ENCODE measurements around the gene PRELID3B.
"Not testable (repeated sequence)": the region's sequence is repeated elsewhere in the genome, so short reads cannot be mapped to it uniquely, and the experiment has no call there.

PRELID3B gene

DNA sequence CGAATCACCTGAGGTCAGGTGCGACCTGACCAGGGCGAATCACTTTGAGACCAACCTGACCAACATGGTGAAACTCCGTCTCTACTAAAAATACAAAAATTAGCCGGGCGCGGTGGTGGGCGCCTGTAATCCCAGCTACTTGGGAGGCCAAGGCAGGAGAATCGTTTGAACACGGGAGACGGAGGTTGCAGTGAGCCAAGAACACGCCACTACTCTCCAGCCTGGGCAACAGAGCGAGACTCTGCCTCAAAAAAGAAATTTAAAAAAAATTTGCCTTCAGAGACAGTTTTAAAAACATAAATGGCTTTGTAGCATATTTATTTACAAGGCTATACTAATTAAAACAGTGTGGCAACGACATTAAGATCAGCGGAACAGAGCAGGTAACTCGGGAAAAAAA lies 1.1 kb downstream of the PRELID3B start:
- Mint-ChIP-seq H3K36me3 (ENCODE audit: low read depth) (peaks cover 59% of the 10 kb centered on the region), H3K27ac (peak overlapping the region; percentile 78), H3K4me1 (ENCODE audit: low read depth) (peaks cover 64% of the 10 kb centered on the region), H3K4me3 (peak overlapping the region; percentile 92)
- not testable (repeated sequence) for DNase-seq, H3K27me3 Mint-ChIP-seq, H3K9me3 Mint-ChIP-seq

DNA sequence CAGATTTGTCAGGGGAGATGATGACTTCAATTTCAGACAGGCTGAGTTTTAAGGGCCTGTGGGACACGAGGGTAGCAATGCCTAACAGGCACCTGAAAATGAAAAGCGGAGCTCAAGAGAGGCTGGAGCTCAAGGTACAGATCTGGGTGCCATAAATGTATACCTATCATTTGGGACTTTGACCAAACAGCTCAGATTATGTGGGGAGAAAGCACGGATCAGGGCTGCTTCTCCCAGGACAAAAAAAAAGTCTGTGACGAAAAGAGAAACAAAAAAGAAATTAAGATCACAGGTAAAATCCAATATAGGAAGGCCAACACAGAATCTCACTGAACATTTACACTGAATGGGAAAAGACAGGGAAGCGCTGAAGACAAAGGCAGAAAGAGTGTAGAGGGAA lies 1.9 kb downstream of the PRELID3B start:
- Mint-ChIP-seq H3K4me3 (peak overlapping the region; percentile 92), H3K4me1 (ENCODE audit: low read depth) (peaks cover 70% of the 10 kb centered on the region), H3K27ac (peak overlapping the region; percentile 78), H3K27me3 (no peaks in the 10 kb centered on the region), H3K36me3 (ENCODE audit: low read depth) (peaks cover 67% of the 10 kb centered on the region), H3K9me3 (no peaks in the 10 kb centered on the region)
- DNase-seq: no peak

DNA sequence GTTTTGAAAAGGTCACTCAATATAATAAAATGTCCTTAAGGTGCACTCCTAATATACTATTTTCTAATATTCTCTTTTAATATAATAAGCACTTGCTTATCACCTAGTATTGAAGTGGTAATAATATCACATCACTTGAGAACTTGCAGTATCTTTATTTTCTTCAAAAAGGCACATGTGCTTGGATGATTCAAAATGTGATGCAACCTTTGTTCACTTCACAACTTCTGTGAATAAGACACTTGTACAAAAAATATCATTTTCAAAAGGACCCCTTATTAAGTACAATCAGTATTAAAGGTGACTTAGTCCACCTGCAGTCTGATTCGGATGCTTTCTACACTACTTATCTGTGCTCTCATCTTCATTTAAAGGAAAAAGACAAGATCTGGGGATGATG lies 3.4 kb downstream of the PRELID3B start:
- DNase-seq: no peak
- no peaks in the 10 kb centered on the region for H3K27me3 Mint-ChIP-seq
- peak overlapping the region; percentile 78 for H3K27ac Mint-ChIP-seq
- peak overlapping the region; percentile 92 for H3K4me3 Mint-ChIP-seq
- H3K4me1 Mint-ChIP-seq (ENCODE audit: low read depth): peaks cover 73% of the 10 kb centered on the region
- no peaks in the 10 kb centered on the region for H3K9me3 Mint-ChIP-seq
- peaks cover 80% of the 10 kb centered on the region for H3K36me3 Mint-ChIP-seq (ENCODE audit: low read depth)

DNA sequence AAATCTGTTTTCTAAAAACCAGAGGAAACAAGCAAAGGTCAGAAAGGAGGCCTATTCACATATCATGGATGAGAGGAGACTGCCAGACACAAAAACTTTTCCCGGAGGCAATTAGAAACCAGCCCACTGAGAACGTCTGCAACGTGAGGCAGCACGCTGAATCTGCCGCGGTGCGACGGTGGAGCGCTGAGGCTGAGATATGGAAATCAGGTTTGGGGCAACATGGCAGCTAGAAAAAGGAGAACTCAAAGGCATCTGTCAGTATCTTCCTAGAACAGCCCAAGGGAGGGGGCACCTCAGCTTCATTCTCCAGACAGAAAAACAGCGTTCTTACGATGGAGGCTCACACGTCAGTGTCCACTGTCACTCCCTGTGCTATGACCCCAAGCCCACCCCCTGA lies 5.2 kb downstream of the PRELID3B start:
- no peaks in the 10 kb centered on the region for H3K27me3 Mint-ChIP-seq
- H3K9me3 Mint-ChIP-seq: no peaks in the 10 kb centered on the region
- peak overlapping the region; percentile 8 for H3K27ac Mint-ChIP-seq
- no peak overlapping the region for H3K4me3 Mint-ChIP-seq
- peaks cover 74% of the 10 kb centered on the region for H3K4me1 Mint-ChIP-seq (ENCODE audit: low read depth)
- no peak for DNase-seq
- peaks cover 92% of the 10 kb centered on the region for H3K36me3 Mint-ChIP-seq (ENCODE audit: low read depth)

DNA sequence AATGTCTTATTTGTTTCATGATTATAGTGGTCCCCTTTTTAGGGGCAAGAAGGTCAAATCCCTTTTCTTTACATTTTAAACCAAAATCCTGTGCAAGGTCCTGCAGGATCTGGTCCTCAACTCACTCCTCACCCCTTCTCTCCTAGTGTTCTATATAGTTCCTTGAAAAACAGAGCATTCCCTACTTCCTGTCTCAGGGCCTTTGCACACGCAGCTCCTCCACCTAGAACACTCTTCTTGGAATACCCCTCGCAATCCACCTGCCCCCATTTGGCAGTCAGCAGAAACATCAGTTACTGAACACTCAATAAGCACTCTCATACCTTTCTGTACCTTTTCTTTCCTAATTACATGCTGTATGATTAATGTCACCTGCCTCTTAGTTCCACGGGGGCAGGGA lies 7.2 kb downstream of the PRELID3B start:
- no peak for DNase-seq
- Mint-ChIP-seq H3K4me3 (no peak overlapping the region), H3K36me3 (ENCODE audit: low read depth) (peaks cover 92% of the 10 kb centered on the region), H3K27me3 (no peaks in the 10 kb centered on the region), H3K4me1 (ENCODE audit: low read depth) (peaks cover 73% of the 10 kb centered on the region), H3K9me3 (no peaks in the 10 kb centered on the region), H3K27ac (peak overlapping the region; percentile 34)

DNA sequence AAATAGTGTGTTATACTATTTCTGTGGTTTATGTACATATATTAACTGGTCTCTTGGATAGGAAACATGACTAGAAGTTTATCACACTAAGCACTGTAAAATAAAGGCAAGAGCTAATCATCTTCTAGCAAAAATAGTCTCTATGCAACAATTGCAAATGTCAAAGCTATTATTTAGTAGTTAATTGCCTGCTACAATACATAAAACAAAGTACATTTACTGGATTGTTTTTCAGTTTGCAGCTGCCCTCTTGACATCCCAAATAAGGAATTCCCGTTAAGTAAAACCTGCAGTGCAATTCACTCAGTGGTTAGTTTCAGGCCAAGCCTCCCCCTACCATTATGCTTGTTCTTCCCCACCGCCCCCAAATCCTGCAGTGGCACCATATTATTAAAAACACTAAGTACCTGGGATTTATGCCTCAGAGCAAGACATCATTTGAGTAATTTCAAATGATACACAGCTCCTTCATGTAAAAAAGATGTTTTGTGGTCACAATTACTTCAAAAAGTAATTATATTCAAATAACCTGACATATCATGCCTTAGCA lies 8.9 kb downstream of the PRELID3B start:
- Mint-ChIP-seq H3K36me3 (ENCODE audit: low read depth) (peaks cover 92% of the 10 kb centered on the region), H3K4me3 (peak overlapping the region; percentile 3), H3K27ac (peak overlapping the region; percentile 82), H3K9me3 (no peaks in the 10 kb centered on the region), H3K27me3 (no peaks in the 10 kb centered on the region), H3K4me1 (ENCODE audit: low read depth) (peaks cover 73% of the 10 kb centered on the region)
- no peak for DNase-seq

DNA sequence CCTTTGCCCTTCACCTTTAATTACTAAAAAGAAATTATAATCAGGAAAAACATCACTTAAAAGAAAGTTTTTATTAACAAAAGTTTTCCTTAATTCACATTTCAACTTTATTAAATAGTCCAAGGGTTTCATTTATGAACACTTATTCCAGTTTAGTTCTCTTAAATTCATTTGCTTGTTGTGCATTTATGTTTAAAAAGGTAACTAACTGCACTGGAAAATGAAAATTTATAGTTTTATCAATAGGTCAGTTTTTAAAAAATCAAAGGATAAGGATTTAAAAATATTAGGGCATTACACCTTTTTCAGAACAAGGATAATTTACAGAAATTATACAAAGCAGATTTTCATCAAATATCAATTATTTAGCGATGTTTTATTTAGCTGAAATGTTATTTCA lies 9.5 kb downstream of the PRELID3B start:
- Mint-ChIP-seq H3K9me3 (no peaks in the 10 kb centered on the region), H3K36me3 (ENCODE audit: low read depth) (peaks cover 92% of the 10 kb centered on the region), H3K27me3 (no peaks in the 10 kb centered on the region), H3K4me1 (ENCODE audit: low read depth) (peaks cover 75% of the 10 kb centered on the region), H3K4me3 (peak overlapping the region; percentile 78), H3K27ac (peak overlapping the region; percentile 94)
- DNase-seq: no peak

DNA sequence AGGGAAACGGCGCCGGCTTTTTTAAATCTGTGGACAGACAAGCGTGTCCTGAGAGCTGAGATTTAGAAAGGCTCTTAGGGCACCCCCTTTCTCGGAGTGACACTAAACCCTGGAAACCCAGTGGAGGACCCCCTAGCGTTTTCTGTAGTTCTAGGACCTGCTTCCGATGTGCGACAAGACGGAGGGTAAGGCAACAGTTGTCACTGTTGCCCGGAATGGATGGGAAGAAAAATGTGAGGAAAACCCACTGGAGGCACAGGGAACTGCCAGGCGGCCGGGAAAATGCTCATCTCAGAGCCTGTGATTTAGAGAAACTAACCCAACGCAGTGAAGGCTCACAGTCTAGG lies 9.9 kb downstream of the PRELID3B start:
- no peaks in the 10 kb centered on the region for H3K27me3 Mint-ChIP-seq
- peaks cover 92% of the 10 kb centered on the region for H3K36me3 Mint-ChIP-seq (ENCODE audit: low read depth)
- peak overlapping the region; percentile 94 for H3K27ac Mint-ChIP-seq
- DNase-seq: no peak
- H3K4me3 Mint-ChIP-seq: peak overlapping the region; percentile 78
- no peaks in the 10 kb centered on the region for H3K9me3 Mint-ChIP-seq
- H3K4me1 Mint-ChIP-seq (ENCODE audit: low read depth): peaks cover 75% of the 10 kb centered on the region

DNA sequence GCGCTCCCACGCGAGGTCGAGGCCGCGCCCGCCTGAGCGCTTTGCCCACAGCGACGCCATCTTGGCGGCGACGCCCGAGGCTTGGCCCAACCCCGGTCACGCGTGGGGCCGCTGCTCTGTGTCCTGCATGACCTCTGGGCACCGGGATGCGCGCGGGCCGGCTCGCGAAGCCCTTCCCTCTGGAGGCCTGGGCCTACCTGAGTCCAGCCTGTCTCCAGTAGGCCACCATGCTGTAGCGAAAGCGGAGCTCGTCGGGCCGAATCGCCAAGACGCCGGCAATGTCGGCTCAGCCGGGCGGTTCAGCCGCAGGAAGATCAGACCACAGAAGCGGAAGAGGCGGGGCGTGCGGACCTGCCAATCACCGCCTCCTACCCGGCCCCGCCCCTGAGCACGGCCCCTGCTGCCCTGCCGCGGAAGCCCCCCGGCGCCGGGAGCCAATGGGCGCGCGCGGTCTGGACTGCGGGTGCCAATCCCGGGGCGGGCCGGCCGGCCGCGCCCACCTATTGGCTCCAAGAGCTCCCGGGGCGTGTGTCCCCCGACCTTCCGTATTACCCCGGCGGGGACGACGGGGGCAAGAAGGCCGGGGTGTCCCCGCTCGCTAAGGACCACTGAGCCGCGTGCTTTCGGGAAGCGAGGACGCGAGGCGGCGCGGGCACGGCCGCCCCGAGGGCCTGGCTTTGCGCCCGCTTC lies 10.4 kb downstream of the PRELID3B start, which contains the start of gene ATP5F1E:
TSS of gene ATP5F1E (minus strand) at position 313 of the 690 bp plus-strand sequence. CDS start at position 229, 84 bp downstream.
- no peaks in the 10 kb centered on the region for H3K9me3 Mint-ChIP-seq
- peaks cover 92% of the 10 kb centered on the region for H3K36me3 Mint-ChIP-seq (ENCODE audit: low read depth)
- H3K4me1 Mint-ChIP-seq (ENCODE audit: low read depth): peaks cover 75% of the 10 kb centered on the region
- peak within 1 kb of the TSS; percentile 95 for H3K4me3 Mint-ChIP-seq
- no peaks in the 10 kb centered on the region for H3K27me3 Mint-ChIP-seq
- peak; percentile 98 for DNase-seq
- H3K27ac Mint-ChIP-seq: peak within 1 kb of the TSS; percentile 98

DNA sequence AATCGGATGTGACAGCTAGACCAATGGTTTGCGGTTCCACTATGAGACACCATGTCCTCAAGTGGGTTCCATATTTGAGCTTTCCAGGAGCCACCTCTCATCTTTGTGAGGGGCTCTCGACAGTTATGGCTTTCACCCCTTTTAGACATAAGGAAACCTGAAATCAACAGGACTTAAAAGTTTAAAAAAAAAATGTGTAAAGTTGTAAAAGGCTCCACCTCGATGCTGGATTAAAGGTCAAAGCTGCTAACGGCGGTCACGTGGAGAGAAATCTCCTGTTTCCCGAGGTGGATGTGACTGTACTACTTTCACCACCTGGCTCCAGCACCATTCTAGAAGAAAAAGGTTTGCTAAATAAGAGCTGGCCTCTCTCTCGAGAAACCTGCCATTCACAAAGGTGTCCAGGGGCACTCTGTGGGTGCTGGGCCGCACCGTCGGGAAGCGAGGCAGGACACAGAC lies 11.0 kb downstream of the PRELID3B start:
- H3K27me3 Mint-ChIP-seq: no peaks in the 10 kb centered on the region
- H3K4me3 Mint-ChIP-seq: peak overlapping the region; percentile 95
- no peaks in the 10 kb centered on the region for H3K9me3 Mint-ChIP-seq
- peak overlapping the region; percentile 98 for H3K27ac Mint-ChIP-seq
- H3K4me1 Mint-ChIP-seq (ENCODE audit: low read depth): peaks cover 75% of the 10 kb centered on the region
- H3K36me3 Mint-ChIP-seq (ENCODE audit: low read depth): peaks cover 92% of the 10 kb centered on the region
- no peak for DNase-seq

DNA sequence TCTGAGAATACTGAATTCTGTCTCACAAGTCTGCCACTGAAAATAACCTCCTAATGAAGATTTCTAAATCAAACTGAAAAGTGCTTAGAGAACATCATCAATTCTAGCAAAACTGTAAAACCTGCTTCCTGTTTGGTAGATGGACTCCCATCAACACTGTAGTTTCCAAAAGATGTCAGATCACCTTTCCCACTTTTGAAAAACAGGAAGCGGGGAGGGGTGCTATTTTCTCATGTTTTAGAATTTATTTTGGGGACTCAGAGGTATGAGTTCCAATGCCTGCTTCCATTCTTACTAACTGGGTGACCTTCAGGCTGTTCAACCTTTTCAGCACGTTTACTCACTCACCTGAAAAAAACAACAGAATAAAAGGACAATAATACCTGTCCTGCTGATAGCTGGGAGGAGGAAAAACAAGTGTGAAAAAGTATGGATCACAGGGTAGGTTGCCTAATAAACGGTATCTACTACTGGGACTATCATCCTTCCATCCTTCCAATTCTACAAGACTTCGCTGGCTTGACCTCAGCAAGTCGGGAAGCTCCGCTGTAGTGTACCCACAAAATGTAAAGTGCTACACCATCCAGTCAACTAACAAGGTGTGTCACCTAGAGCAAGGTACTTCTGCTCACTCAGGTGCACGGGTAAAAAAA lies 11.5 kb downstream of the PRELID3B start:
- H3K36me3 Mint-ChIP-seq (ENCODE audit: low read depth): peaks cover 92% of the 10 kb centered on the region
- DNase-seq: no peak
- H3K4me1 Mint-ChIP-seq (ENCODE audit: low read depth): peaks cover 76% of the 10 kb centered on the region
- H3K4me3 Mint-ChIP-seq: peak overlapping the region; percentile 95
- H3K27me3 Mint-ChIP-seq: no peaks in the 10 kb centered on the region
- no peaks in the 10 kb centered on the region for H3K9me3 Mint-ChIP-seq
- H3K27ac Mint-ChIP-seq: peak overlapping the region; percentile 98

DNA sequence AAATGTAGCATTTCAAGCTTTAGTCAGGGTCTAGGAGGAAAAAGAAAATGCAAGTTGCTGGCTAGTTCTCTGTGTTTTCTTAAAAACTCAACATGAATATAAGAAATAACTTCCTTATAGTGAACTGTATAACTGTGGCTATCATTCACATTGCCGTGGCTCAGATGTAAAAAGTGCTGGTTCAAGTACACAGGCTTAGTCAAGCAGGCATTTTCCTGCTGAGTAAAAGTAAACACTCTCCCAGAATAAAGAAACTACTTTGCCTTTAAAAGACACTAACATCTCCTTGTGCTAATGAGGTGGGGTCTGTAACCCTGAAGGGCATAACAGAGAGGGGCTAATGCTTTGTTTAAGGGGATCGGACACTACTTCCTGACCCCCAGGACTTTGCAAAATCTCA lies 13.8 kb downstream of the PRELID3B start:
- DNase-seq: no peak
- Mint-ChIP-seq H3K9me3 (no peaks in the 10 kb centered on the region), H3K4me3 (peak overlapping the region; percentile 95), H3K36me3 (ENCODE audit: low read depth) (peaks cover 93% of the 10 kb centered on the region), H3K27me3 (no peaks in the 10 kb centered on the region), H3K27ac (peak overlapping the region; percentile 82), H3K4me1 (ENCODE audit: low read depth) (peaks cover 70% of the 10 kb centered on the region)

DNA sequence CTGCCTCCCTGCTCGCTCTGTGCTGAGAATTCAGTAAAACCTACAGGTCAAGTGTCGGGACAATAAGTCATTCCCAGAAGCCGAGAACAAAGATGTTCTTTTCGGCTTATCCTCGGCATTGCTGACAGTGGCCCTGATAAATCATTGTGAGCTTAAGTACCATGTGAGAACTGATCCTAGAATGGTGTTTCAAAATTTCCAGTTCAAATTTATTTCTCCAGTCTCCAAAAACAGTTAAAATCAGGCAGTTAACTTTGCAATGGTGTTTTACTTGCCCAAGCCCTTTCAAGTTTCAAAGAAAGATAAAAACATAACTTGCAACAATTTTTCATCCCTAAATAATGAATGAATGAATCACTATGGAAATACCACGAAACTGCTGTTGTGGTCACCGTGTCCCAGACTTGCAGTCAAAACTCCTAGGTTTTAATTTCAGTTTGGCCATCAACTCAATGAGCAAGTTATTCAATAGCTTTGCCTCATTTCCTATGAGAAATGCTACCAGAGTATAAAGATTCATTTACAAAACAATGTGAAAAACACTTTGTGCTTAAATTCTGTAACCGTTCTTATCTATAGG lies 14.8 kb downstream of the PRELID3B start:
- DNase-seq: no peak
- Mint-ChIP-seq H3K4me3 (peak overlapping the region; percentile 95), H3K9me3 (no peaks in the 10 kb centered on the region), H3K36me3 (ENCODE audit: low read depth) (peaks cover 97% of the 10 kb centered on the region), H3K4me1 (ENCODE audit: low read depth) (peaks cover 63% of the 10 kb centered on the region), H3K27ac (peak overlapping the region; percentile 24), H3K27me3 (no peaks in the 10 kb centered on the region)

DNA sequence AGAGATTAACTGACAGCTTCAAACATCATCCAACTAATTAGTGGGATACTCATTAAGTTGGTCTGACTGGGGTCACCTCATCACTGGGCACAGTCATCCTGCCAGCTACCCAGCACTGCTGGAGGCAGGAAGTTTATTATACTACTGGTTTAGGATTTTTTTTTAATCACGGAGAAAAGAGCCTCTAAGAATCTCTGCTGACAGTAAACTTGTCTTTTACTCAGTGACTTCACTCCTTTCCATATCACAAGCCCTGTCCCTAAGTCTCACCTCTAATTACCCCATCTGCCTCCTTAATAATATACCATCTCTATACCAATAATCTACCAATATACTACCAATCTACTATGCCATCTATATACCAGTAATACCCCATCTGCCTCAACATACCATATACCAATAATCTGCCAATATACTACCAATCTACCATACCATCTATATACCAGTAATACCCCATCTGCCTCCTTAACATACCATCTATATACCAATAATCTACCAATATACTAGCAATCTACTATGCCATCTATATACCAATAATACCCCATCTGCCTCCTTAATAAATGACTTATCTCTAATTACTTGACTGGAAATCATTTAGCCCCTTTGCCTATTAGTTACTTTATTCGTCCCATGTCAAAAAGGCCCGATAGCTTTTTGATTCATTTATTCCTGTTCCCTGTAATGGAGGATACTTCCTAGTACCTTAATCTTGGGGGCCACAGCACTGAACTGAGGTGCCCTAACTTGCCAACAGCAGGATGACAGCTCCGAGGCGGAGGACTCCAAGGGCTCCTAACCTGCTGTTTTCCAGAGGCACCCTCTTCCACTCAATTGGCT lies 15.5 kb downstream of the PRELID3B start:
- no peaks in the 10 kb centered on the region for H3K9me3 Mint-ChIP-seq
- H3K4me3 Mint-ChIP-seq: peak overlapping the region; percentile 95
- DNase-seq: no peak
- no peaks in the 10 kb centered on the region for H3K27me3 Mint-ChIP-seq
- peaks cover 66% of the 10 kb centered on the region for H3K4me1 Mint-ChIP-seq (ENCODE audit: low read depth)
- H3K27ac Mint-ChIP-seq: peak overlapping the region; percentile 24
- peaks cover 100% of the 10 kb centered on the region for H3K36me3 Mint-ChIP-seq (ENCODE audit: low read depth)
